Effector CD4-positive, alpha-beta T cell (primary cell): Measurements from ENCODE around the gene SYT1.

Experiments
- DNase-seq: peaks from one replicate; pipeline ENCODE4 v3.0.0-alpha.2; 2020

The SYT1 gene

GRCh38 chr12:79300199-79300568 lies 435.6 kb downstream of the SYT1 start:
- DNase-seq: no peak

- DNase-seq: no peak
These were observed 436.6 kb downstream of the SYT1 start for GRCh38 chr12:79301181-79301580.

- DNase-seq: no peak
These were observed 437.7 kb downstream of the SYT1 start for GRCh38 chr12:79302162-79302814.

- no peak for DNase-seq
These were observed 442.8 kb downstream of the SYT1 start for GRCh38 chr12:79307340-79307739.

- no peak for DNase-seq
These were observed 444.5 kb downstream of the SYT1 start for GRCh38 chr12:79309039-79309438.

GRCh38 chr12:79317179-79317847 lies 452.7 kb downstream of the SYT1 start:
- no peak for DNase-seq

- no peak for DNase-seq
These were observed 458.3 kb downstream of the SYT1 start for GRCh38 chr12:79322905-79323304.

- no peak for DNase-seq
These were observed 460.0 kb downstream of the SYT1 start for GRCh38 chr12:79324571-79324970.

GRCh38 chr12:79326222-79326621 lies 461.6 kb downstream of the SYT1 start:
- DNase-seq: no peak

GRCh38 chr12:79326663-79327062 lies 462.1 kb downstream of the SYT1 start:
- DNase-seq: no peak

GRCh38 chr12:79327465-79327864 lies 462.9 kb downstream of the SYT1 start:
- DNase-seq: no peak

- no peak for DNase-seq
These were observed 465.4 kb downstream of the SYT1 start for GRCh38 chr12:79329933-79330332.

GRCh38 chr12:79331870-79332269 lies 467.3 kb downstream of the SYT1 start:
- no peak for DNase-seq

GRCh38 chr12:79333144-79333543 lies 468.6 kb downstream of the SYT1 start:
- no peak for DNase-seq

GRCh38 chr12:79337662-79338290 lies 473.2 kb downstream of the SYT1 start:
- no peak for DNase-seq

- DNase-seq: no peak
These were observed 480.6 kb downstream of the SYT1 start for GRCh38 chr12:79344855-79345847.

- no peak for DNase-seq
These were observed 483.3 kb downstream of the SYT1 start for GRCh38 chr12:79347866-79348265.

GRCh38 chr12:79351251-79351650 lies 486.7 kb downstream of the SYT1 start:
- DNase-seq: no peak

- no peak for DNase-seq
These were observed 491.6 kb downstream of the SYT1 start for GRCh38 chr12:79356216-79356615.

- DNase-seq: no peak
These were observed 492.5 kb downstream of the SYT1 start for GRCh38 chr12:79357048-79357447.

- DNase-seq: no peak
These were observed 494.2 kb downstream of the SYT1 start for GRCh38 chr12:79358716-79359300.

GRCh38 chr12:79360286-79360685 lies 495.7 kb downstream of the SYT1 start:
- no peak for DNase-seq

- DNase-seq: no peak
These were observed 496.4 kb downstream of the SYT1 start for GRCh38 chr12:79360936-79361335.
